OCI-M2 (cell line): ENCODE results near the gene AGPAT1.

Source experiments
- DNase-seq: peaks from one replicate; lab custom pipeline; 2025; ENCODE audit not compliant: unreplicated experiment; lab: John Stamatoyannopoulos, UW

The AGPAT1 gene

GRCh38 chr6:32173051-32173727 lies 2.7 kb downstream of the AGPAT1 start:
- no peak for DNase-seq

- no peak for DNase-seq
Measured at GRCh38 chr6:32171234-32171633, 4.7 kb downstream of the AGPAT1 start.

GRCh38 chr6:32170294-32170693 lies 5.6 kb downstream of the AGPAT1 start:
- no peak for DNase-seq

GRCh38 chr6:32168807-32169591 lies 6.9 kb downstream of the AGPAT1 start:
- DNase-seq = no peak

GRCh38 chr6:32168350-32168749 lies 7.5 kb downstream of the AGPAT1 start:
- no peak for DNase-seq

- peak; percentile 73 for DNase-seq
Measured at GRCh38 chr6:32167761-32168262, 8.1 kb downstream of the AGPAT1 start.

- DNase-seq = no peak
Measured at GRCh38 chr6:32167154-32167760, 8.6 kb downstream of the AGPAT1 start.

GRCh38 chr6:32166411-32167061 lies 9.3 kb downstream of the AGPAT1 start:
- no peak for DNase-seq

- no peak for DNase-seq
Measured at GRCh38 chr6:32164295-32164694, 11.6 kb downstream of the AGPAT1 start, which contains the start of gene EGFL8. Gene EGFL8 (plus strand): TSS chr6:32164595. CDS start chr6:32166166, 1,571 bp downstream.

GRCh38 chr6:32163559-32164258 lies 12.2 kb downstream of the AGPAT1 start:
- no peak for DNase-seq

GRCh38 chr6:32158052-32158451 lies 17.8 kb downstream of the AGPAT1 start:
- no peak for DNase-seq

GRCh38 chr6:32156891-32157290 lies 19.0 kb downstream of the AGPAT1 start:
- DNase-seq = no peak

- DNase-seq = no peak
Measured at GRCh38 chr6:32154514-32155161, 21.2 kb downstream of the AGPAT1 start.

GRCh38 chr6:32153564-32154513 lies 22.0 kb downstream of the AGPAT1 start, which contains the start of gene PPT2:
Gene PPT2 (plus strand): TSS chr6:32154141. CDS start chr6:32154595, 454 bp downstream.
- peak; percentile 59 for DNase-seq

- peak; percentile 40 for DNase-seq
Measured at GRCh38 chr6:32152769-32153563, 22.9 kb downstream of the AGPAT1 start.

GRCh38 chr6:32151863-32152768 lies 23.8 kb downstream of the AGPAT1 start, which contains the start of gene PRRT1:
Gene PRRT1 (minus strand): TSS chr6:32151939. CDS start chr6:32151827, 112 bp downstream.
- no peak for DNase-seq
